Measurements from ENCODE around the gene PHB1. TPM values are rescaled to one million over a fixed set of nuclear protein-coding genes. Genes with fewer than 3 reads are reported as not detected.

Gene PHB1
- total and polyA plus RNA-seq, 5 donors: 186 to 239 (median 213) TPM

- WGBS: 56% methylated on average over 9 of the region's 9 CpGs
- no peak for DNase-seq
- Histone ChIP-seq H3K9me3 (ENCODE audit: control insufficient read depth, low read length) (no peaks in the 10 kb centered on the region), H3K4me3 (ENCODE audit: low read length) (no peak overlapping the region), H3K27me3 (ENCODE audit: control insufficient read depth, insufficient read depth) (no peaks in the 10 kb centered on the region), H3K4me1 (ENCODE audit: control insufficient read depth, insufficient read depth, low read length) (no peaks in the 10 kb centered on the region), H3K27ac (ENCODE audit: low read length) (no peak overlapping the region)
- intact Hi-C loops (cut with DNase I): loop anchor here in 3 of 4 donors (2.0 to 10.0 kb wide), 4 partner anchors 55 to 117 kb away; partner anchors contain the start of gene NGFR (in 3 of the 3)
- ATAC-seq: no peak
These were observed 25.2 kb upstream of the PHB1 start for GRCh38 chr17:49439673-49440571.

DNA sequence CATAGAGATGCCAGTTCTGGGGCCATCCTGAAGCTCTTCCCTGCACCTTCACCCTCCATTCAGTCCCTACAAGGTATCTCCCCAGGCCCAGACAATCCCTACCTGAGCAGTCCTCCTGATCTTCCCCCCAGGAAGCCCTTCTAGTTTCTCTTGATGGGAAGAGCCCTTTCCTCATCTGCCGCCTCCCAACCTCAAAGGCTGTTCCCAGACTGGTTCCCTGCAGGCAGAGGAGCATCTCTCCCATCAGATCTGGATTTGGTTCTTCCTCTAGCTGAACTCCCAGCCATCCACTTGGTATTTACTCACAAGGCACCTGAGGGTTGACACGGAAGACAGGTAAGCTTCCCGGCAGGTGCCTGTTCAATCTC lies 24.6 kb upstream of the PHB1 start:
- no peak for ATAC-seq
- no peak for DNase-seq
- H3K9me3 ChIP-seq (ENCODE audit: control insufficient read depth, low read length): no peaks in the 10 kb centered on the region
- no peaks in the 10 kb centered on the region for H3K4me1 ChIP-seq (ENCODE audit: control insufficient read depth, insufficient read depth, low read length)
- H3K27ac ChIP-seq (ENCODE audit: low read length): no peak overlapping the region
- intact Hi-C loops (cut with DNase I): loop anchor here in 3 of 4 donors (2.0 to 10.0 kb wide), 4 partner anchors 56 to 118 kb away; partner anchors contain the start of gene NGFR (in 3 of the 3)
- WGBS: 76% methylated on average over 3 of the region's 3 CpGs
- no peak overlapping the region for H3K4me3 ChIP-seq (ENCODE audit: low read length)
- no peaks in the 10 kb centered on the region for H3K27me3 ChIP-seq (ENCODE audit: control insufficient read depth, insufficient read depth)

DNA sequence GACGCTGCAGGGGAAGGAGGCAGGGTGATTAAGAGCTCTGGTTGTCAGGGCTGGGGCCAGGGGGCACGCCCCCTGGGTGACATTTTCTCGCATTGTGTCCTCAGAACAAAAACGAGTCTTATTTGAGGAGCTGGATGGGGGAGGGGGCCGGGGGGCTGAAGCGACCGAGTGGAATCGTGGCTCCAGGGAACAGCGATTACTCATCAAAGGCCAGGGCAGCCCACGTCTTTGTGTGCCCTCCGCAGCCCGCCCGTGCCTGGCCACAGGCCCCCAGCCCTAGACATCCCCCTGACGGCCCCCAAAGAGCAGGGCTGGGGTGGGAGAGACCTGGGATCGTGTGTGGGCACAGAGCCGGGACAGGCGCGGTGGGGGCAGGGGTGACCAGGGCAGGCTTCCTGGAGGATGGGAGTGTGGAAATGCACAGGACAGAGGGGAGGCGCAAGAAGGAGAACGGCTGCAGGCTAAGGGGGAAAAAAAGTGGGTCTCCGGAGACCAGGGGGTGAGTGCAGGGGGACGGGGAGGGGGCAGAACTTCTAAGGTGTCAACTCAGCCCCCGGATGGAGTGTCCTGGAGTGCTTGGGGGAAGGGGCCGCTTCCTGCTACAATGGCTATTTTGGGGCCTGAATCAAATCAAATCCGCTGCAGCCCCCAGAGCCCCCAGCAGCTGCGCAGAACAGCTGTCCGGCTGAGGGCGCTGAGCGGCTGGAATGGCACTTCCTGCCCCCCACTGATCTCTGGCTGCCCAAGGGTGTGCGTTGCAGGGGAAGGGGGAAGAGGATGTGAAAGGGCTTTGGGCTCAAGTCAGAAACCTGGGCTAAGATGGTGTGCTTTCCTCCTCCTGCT lies 24.0 kb upstream of the PHB1 start:
- 12% methylated on average over 30 of the region's 30 CpGs for WGBS
- no peaks in the 10 kb centered on the region for H3K27me3 ChIP-seq (ENCODE audit: control insufficient read depth, insufficient read depth)
- H3K27ac ChIP-seq (ENCODE audit: low read length): no peak overlapping the region
- ATAC-seq (no peak), DNase-seq (peak in 1 of 3 donors; percentile 59)
- H3K4me1 ChIP-seq (ENCODE audit: control insufficient read depth, insufficient read depth, low read length): no peaks in the 10 kb centered on the region
- no peak overlapping the region for H3K4me3 ChIP-seq (ENCODE audit: low read length)
- H3K9me3 ChIP-seq (ENCODE audit: control insufficient read depth, low read length): no peaks in the 10 kb centered on the region
- intact Hi-C loops (cut with DNase I): loop anchor here in 3 of 4 donors (2.0 to 10.0 kb wide), 4 partner anchors 56 to 119 kb away; partner anchors contain the start of gene NGFR (in 3 of the 3)

GRCh38 chr17:49437696-49438435 lies 23.2 kb upstream of the PHB1 start:
- no peaks in the 10 kb centered on the region for H3K4me1 ChIP-seq (ENCODE audit: control insufficient read depth, insufficient read depth, low read length)
- no peak overlapping the region for H3K4me3 ChIP-seq (ENCODE audit: low read length)
- no peak overlapping the region for H3K27ac ChIP-seq (ENCODE audit: low read length)
- intact Hi-C loops (cut with DNase I): loop anchor here in 3 of 4 donors (2.0 to 10.0 kb wide), 4 partner anchors 57 to 119 kb away; partner anchors contain the start of gene NGFR (in 3 of the 3)
- H3K9me3 ChIP-seq (ENCODE audit: control insufficient read depth, low read length): no peaks in the 10 kb centered on the region
- ATAC-seq: no peak
- WGBS: 85% methylated on average over 7 of the region's 7 CpGs
- no peaks in the 10 kb centered on the region for H3K27me3 ChIP-seq (ENCODE audit: control insufficient read depth, insufficient read depth)
- DNase-seq: no peak

DNA sequence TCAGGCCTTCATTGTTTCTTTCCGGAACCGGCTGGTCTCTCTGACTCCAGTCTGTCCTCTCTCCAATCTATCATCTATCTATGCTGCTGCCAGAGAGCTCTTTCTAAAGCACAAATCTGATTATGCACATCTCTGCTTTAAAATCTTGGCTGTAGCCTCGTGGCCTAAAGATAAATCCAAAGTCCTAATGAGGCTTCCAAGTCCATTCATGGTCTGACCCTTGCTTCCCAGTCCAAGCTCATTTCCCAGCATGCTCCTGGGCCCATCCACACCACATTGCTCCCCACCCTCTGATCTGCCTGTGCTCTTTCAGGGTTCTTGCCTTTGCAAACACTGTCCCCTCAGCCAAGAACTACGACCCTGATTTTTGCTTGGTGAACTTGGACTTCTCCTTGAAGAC lies 21.5 kb upstream of the PHB1 start:
- H3K27me3 ChIP-seq (ENCODE audit: control insufficient read depth, insufficient read depth): no peaks in the 10 kb centered on the region
- ATAC-seq (no peak), DNase-seq (no peak)
- H3K9me3 ChIP-seq (ENCODE audit: control insufficient read depth, low read length): no peaks in the 10 kb centered on the region
- no peak overlapping the region for H3K4me3 ChIP-seq (ENCODE audit: low read length)
- H3K27ac ChIP-seq (ENCODE audit: low read length): no peak overlapping the region
- intact Hi-C loops (cut with DNase I): loop anchor here in 3 of 4 donors (5.0 to 10.0 kb wide), 3 partner anchors 59 to 121 kb away; partner anchors contain the start of gene NGFR (in 3 of the 3)
- no peaks in the 10 kb centered on the region for H3K4me1 ChIP-seq (ENCODE audit: control insufficient read depth, insufficient read depth, low read length)
- WGBS: 72% methylated on average over 4 of the region's 4 CpGs

GRCh38 chr17:49435671-49436029 lies 21.0 kb upstream of the PHB1 start:
- no peaks in the 10 kb centered on the region for H3K27me3 ChIP-seq (ENCODE audit: control insufficient read depth, insufficient read depth)
- H3K4me1 ChIP-seq (ENCODE audit: control insufficient read depth, insufficient read depth, low read length): no peaks in the 10 kb centered on the region
- ATAC-seq (no peak), DNase-seq (no peak)
- no peak overlapping the region for H3K4me3 ChIP-seq (ENCODE audit: low read length)
- no peak overlapping the region for H3K27ac ChIP-seq (ENCODE audit: low read length)
- WGBS: 55% methylated on average over 4 of the region's 4 CpGs
- no peaks in the 10 kb centered on the region for H3K9me3 ChIP-seq (ENCODE audit: control insufficient read depth, low read length)
- intact Hi-C loops (cut with DNase I): loop anchor here (2.0 to 10.0 kb wide), 5 partner anchors 59 to 122 kb away; partner anchors contain the start of gene NGFR (in 3 of the 4)

DNA sequence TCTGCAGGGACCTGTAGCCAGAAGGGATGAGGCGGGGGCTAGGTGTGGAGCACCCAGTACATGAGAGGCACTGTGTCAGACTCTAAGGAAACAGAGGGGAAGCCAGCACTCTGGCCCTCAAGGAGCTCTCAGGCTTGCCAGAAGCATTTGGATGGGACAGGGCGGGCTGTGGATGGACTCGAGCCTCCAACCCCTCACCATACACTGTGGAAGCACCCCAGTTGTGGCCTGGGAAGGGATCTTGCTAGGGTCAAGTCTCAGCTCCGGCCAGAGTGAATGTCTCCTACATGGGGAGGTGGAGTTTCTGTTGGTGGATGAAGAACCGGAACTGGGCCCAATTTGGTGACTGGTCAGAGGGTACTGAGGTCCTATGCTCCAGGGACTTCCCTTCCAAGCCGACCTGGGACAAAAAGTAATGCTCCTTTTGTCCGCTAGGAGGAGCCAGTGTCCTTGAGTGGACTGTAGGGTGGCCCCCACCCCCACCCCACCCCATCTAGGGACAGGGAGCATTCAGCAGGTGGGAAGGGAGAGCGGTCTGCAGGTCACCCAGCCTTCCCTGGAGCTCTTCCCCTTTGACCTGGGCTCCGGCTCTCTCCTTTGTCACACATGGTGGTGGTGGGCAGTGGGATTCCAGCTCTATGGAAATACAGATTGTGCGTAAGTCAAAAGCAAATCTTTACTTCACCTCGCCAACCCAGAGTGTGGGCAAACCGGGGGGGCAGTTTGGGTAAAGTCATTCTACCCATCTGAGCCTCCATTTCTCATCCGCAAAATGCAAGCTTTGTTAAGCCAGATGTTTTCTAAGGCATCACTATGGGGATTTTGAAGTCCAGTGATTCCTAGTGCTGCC lies 20.4 kb upstream of the PHB1 start:
- no peak overlapping the region for H3K27ac ChIP-seq (ENCODE audit: low read length)
- no peaks in the 10 kb centered on the region for H3K9me3 ChIP-seq (ENCODE audit: control insufficient read depth, low read length)
- H3K4me1 ChIP-seq (ENCODE audit: control insufficient read depth, insufficient read depth, low read length): no peaks in the 10 kb centered on the region
- 57% methylated on average over 13 of the region's 13 CpGs for WGBS
- no peaks in the 10 kb centered on the region for H3K27me3 ChIP-seq (ENCODE audit: control insufficient read depth, insufficient read depth)
- ATAC-seq: peak; percentile 30 to 63
- peak in 1 of 3 donors; percentile 56 for DNase-seq
- intact Hi-C loops (cut with DNase I): loop anchor here (2.0 to 10.0 kb wide), 5 partner anchors 60 to 122 kb away; partner anchors contain the start of gene NGFR (in 3 of the 4)
- no peak overlapping the region for H3K4me3 ChIP-seq (ENCODE audit: low read length)

DNA sequence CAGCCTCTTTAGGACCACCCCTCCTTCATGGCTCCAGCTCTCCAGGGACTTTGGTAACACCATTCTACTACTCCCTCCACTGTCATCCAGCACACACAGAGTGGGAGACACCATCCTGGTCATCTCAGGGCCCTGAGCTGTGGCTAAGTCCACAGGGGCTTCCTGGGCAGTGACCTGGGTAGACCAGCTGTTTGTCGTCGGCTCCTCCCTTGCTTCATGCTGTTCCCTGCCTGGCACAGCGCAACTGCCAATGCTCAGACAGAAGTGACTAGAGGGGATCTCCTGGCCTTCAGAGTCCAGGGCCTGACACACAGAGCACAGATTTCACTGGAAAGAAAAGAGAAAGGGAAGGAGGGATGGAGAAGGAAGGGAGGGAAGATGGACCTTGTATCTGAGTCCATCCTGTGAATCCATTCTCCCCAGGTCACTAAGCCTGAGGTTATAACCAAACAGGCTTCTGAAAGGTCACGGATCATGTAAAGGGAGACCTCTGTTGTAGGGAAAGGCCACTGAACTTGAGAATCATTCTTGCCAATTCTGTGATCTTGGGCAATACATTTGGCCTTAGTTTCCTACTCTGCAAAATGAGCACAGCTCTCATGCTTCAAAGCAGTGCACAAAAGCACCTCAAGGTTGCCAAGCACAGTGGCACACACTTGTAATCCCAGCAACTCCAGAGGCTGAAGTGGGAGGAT lies 18.5 kb upstream of the PHB1 start:
- H3K4me3 ChIP-seq (ENCODE audit: low read length): no peak overlapping the region
- H3K27ac ChIP-seq (ENCODE audit: low read length): no peak overlapping the region
- ATAC-seq (no peak), DNase-seq (no peak)
- intact Hi-C loops (cut with DNase I): loop anchor here in 1 of 4 donors (10.0 kb wide), 1 partner anchor 62 kb away; the partner anchor contains the start of gene NGFR
- no peaks in the 10 kb centered on the region for H3K27me3 ChIP-seq (ENCODE audit: control insufficient read depth, insufficient read depth)
- H3K9me3 ChIP-seq (ENCODE audit: control insufficient read depth, low read length): no peaks in the 10 kb centered on the region
- no peaks in the 10 kb centered on the region for H3K4me1 ChIP-seq (ENCODE audit: control insufficient read depth, insufficient read depth, low read length)
- WGBS: 85% methylated on average over 4 of the region's 4 CpGs

GRCh38 chr17:49431743-49432142 lies 17.1 kb upstream of the PHB1 start:
- intact Hi-C loops (cut with DNase I): loop anchor here in 1 of 4 donors (10.0 kb wide), 1 partner anchor 63 kb away; the partner anchor contains the start of gene NGFR
- no peak for DNase-seq
- no peaks in the 10 kb centered on the region for H3K9me3 ChIP-seq (ENCODE audit: control insufficient read depth, low read length)
- H3K4me1 ChIP-seq (ENCODE audit: control insufficient read depth, insufficient read depth, low read length): no peaks in the 10 kb centered on the region
- WGBS: 81% methylated on average over 8 of the region's 8 CpGs
- no peak overlapping the region for H3K4me3 ChIP-seq (ENCODE audit: low read length)
- no peaks in the 10 kb centered on the region for H3K27me3 ChIP-seq (ENCODE audit: control insufficient read depth, insufficient read depth)
- no peak overlapping the region for H3K27ac ChIP-seq (ENCODE audit: low read length)
- no peak for ATAC-seq

All from right cardiac atrium (tissue), 5 donors.